Peyer's patch (tissue), 4 donors: ENCODE results near the gene WFDC12.

Experiments used
- POLR2A ChIP-seq, 2 donors: fragments of 450-650 bp; IDR thresholded peaks; one replicate each; pipeline ENCODE4 v1.5.1; 2017; ENCODE audit warnings: antibody characterized with exemption in 2 of 2, mild to moderate bottlenecking in 2 of 2, moderate library complexity in 2 of 2
- TF ChIP-seq, protein P1 (sequence below), 6 experiments: fragments of 450-650 bp in 4 of 6; fragments of 200-600 bp in 2 of 6; sonication (generic) in 1 of 6; IDR thresholded peaks; one replicate each; pipeline ENCODE4 v1.5.1; 2017 to 2019; ENCODE audit warnings: antibody characterized with exemption in 6 of 6, mild to moderate bottlenecking in 3 of 6, moderate library complexity in 1 of 6

- no peak for TF ChIP-seq POLR2A (IDR thresholded peaks at IDR 0.05)
- TF ChIP-seq, protein P1, sequence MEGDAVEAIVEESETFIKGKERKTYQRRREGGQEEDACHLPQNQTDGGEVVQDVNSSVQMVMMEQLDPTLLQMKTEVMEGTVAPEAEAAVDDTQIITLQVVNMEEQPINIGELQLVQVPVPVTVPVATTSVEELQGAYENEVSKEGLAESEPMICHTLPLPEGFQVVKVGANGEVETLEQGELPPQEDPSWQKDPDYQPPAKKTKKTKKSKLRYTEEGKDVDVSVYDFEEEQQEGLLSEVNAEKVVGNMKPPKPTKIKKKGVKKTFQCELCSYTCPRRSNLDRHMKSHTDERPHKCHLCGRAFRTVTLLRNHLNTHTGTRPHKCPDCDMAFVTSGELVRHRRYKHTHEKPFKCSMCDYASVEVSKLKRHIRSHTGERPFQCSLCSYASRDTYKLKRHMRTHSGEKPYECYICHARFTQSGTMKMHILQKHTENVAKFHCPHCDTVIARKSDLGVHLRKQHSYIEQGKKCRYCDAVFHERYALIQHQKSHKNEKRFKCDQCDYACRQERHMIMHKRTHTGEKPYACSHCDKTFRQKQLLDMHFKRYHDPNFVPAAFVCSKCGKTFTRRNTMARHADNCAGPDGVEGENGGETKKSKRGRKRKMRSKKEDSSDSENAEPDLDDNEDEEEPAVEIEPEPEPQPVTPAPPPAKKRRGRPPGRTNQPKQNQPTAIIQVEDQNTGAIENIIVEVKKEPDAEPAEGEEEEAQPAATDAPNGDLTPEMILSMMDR (IDR thresholded peaks at IDR 0.05), result no peak
These were observed 39.0 kb upstream of the WFDC12 start for GRCh38 chr20:45163083-45163803.
